UCSD-AML1 (cell line): ENCODE results near the gene RABGAP1L.
"Not testable (repeated sequence)": the region's sequence is repeated elsewhere in the genome, so short reads cannot be mapped to it uniquely, and the experiment has no call there.

Experiments
- DNase-seq: peaks from one replicate; lab custom pipeline; 2025; ENCODE audit not compliant: unreplicated experiment; lab: John Stamatoyannopoulos, UW

The RABGAP1L gene

DNA sequence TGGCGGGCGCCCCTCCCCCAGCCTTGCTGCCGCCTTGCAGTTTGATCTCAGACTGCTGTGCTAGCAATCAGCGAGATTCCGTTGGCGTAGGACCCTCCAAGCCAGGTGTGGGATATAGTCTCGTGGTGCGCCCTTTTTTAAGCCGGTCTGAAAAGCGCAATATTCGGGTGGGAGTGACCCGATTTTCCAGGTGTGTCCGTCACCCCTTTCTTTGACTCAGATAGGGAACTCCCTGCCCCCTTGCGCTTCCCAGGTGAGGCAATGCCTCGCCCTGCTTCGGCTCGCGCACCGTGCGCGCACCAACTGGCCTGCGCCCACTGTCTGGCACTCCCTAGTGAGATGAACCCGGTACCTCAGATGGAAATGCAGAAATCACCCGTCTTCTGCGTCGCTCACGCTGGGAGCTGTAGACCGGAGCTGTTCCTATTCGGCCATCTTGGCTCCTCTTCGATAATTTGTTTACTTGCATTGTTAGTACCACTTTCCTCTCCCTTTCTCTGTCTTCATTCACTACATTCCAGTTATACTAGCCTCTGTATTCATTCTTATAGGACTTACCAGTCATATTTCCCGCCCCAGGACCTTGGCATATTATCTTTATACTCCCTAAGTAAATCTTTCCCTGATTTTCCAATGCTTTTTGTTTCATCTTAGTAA, 79.7 kb downstream of the RABGAP1L start:
- DNase-seq = not testable (repeated sequence)

GRCh38 chr1:174239541-174239940, 80.2 kb downstream of the RABGAP1L start:
- DNase-seq = no peak

DNA sequence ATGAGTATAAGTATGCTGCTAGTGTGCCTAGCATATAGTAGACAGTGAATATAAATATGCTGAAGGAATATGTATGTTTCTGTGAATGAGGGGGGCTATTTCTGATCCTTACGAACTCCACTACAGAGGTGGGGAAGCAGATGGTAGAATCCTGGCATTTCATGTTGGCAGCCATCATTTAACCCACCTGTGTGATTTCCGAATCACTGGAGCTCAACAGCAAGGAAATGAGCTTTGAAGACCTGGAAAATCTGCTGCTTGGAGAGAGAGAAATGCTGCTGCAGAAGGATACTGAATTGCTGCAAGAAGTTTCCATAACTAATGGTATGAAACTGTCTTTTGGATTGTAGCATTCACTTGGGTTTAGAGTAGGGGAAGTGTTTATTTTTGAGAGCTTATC, 83.5 kb downstream of the RABGAP1L start:
- DNase-seq = no peak

DNA sequence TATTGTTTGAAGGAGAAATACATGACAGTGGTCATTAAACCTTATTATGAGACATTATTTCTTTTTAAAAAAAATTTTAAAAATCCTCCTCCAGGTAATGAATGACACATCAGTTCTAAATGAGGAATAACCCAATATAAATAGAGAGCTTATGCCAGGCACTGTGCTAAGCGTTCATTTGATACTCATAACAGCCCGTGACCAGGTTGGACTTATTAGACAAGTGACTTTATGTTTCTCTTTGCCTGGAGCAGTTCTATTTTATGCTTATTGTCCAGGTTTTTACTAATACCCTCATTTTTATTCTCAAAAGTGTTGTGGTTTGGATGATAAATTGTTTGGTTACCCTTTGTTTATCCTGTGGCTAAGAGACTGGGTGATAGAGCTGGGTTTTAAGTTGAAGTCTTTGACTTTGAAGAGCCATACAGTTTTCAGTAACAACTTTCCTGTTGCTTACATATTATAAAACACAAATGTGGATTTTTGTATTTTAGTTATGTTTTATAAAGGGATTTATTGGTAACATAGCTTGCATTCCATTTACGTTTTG, 84.2 kb downstream of the RABGAP1L start:
- DNase-seq = no peak

- DNase-seq = no peak
Observed at GRCh38 chr1:174244017-174244416, 84.7 kb downstream of the RABGAP1L start.

GRCh38 chr1:174247472-174247871, 88.2 kb downstream of the RABGAP1L start:
- no peak for DNase-seq

DNA sequence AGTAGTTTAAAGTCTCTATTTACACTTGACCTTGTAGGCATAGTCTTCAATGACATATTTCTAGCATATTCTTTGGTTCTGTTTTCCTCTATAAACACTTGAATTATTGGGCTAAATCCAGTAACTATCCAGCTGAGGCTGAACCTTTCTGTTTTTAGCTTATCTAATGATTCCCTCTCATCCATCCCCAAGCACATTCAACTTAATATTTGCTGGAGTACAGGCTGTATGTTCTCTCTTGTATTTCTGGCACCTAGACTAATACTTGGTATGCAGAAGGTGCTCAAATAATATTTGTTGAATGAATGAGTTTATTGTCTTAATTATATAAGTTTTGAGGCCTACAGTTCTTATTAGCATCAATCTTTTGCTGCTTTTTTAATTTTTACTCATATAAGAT, 88.7 kb downstream of the RABGAP1L start:
- no peak for DNase-seq

DNA sequence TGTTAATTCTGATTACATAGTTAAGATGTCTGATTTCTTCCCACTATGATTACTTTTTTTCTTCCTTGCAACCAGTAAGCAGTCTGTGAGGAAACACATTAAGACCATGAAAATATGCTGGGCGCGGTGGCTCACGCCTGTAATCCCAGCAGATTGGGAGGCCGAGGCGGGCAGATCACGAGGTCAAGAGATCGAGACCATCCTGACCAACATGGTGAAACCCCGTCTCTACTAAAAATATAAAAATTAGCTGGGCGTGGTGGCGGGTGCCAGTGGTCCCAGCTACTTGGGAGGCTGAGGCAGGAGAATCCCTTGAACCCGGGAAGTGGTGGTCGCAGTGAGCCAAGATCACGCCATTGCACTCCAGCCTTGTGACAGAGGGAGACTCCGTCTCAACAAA, 97.1 kb downstream of the RABGAP1L start:
- not testable (repeated sequence) for DNase-seq

DNA sequence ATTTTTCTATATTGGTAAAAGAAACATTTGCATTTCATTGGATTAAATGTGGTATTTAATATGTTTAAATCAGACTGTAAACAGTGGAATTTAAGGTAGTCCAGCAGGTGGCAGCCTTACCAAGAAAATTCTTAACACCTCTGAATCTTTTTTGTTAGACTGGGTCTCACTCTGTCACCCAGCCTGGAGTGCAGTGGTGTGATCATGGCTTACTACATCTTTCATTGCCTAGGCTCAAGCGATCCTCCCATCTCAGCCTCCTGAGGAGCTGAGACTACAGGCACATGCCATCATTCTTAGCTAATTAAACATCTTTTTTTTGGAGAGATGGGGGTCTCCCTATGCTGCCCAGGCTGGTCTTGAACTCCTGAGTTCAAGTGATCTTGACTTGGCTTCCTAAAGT, 98.8 kb downstream of the RABGAP1L start:
- DNase-seq = no peak

DNA sequence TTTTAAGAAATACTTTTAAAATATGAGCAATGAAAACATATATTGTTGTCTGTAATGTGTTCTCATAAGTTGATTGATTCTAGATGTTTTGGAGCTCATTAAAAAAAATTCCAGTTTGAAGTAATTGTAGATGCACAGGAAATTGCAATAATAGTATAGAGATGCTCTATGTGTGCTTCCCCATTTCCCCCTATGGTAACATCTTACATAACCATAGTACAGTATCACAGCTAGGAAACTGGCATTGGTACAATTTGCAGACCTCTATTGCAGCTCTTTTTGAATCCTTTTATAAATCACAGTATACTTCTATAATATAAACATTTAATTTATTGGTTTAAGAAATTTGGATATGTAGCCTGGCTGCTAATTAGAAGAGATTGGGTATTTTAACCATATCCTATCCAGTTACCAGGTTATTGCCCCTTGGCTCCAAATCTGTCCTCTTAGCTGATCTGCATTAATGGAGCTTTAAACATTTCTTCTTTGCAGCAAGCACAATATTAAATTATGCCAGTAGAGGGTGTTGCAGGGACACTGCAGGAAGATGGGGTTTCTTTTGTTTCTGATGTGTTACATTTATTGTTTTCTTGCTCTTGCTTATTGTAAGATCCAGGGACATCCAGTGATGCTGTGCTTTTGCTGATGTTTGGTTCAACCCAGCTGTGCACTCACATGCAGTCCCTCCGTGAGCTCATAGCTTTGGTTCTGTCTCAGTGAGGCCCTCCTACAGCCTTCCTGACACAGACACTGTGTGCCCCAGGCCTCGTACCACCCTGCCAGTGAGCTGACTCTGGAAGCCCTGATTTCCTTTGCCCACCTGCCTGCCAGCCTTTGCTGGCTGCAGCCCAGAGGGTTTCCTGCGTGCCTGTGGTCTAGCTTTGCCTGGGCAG, 103.3 kb downstream of the RABGAP1L start:
- peak; percentile 29 for DNase-seq

DNA sequence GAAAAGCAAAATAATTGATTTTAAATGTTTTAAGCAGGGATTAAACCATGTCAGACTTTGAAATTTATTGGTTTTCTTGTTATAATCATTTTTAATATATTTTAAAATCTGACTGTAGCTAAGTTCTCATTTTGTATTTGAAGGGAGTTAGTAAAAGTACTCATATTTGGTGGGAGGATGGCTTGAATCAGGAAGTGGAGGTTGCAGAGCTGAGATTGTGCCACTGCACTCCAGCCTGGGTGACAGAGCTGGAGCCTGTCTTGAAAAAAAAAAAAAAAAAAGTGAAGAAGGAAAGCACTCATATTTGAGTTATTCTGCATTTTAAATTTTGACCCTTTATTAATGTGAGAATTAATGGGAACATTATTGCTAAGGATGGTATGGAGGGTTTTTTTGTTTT, 106.0 kb downstream of the RABGAP1L start:
- DNase-seq = no peak

- DNase-seq = no peak
Observed at GRCh38 chr1:174266476-174266875, 107.2 kb downstream of the RABGAP1L start.

DNA sequence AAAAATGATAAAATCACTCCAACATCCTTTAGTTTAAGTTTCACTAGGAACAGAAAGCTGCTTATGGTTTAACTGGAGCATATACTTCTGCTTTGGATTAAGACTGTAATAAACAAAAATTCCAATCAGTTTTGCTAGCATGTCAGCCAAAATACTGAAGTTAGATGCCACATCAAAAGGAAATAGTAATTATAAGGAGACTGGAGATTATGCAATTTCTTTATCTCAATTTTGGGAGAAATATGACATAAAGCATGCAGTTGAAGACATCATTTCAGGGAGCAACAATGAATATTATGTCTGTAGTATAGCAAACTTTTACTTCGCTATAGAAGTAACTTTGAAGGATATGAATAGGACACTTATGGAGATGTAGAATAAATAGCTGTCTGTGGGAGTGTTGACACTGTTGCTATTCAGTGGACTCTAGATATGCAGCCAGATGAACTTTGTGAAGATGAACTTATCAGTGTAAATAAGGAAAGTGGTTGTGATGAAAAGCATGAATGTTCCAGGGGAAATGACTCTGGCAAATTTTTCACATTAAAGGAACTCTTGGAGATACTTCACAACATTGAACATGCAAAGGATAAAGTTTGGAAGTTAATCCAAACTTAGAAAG, 107.8 kb downstream of the RABGAP1L start:
- DNase-seq = no peak

DNA sequence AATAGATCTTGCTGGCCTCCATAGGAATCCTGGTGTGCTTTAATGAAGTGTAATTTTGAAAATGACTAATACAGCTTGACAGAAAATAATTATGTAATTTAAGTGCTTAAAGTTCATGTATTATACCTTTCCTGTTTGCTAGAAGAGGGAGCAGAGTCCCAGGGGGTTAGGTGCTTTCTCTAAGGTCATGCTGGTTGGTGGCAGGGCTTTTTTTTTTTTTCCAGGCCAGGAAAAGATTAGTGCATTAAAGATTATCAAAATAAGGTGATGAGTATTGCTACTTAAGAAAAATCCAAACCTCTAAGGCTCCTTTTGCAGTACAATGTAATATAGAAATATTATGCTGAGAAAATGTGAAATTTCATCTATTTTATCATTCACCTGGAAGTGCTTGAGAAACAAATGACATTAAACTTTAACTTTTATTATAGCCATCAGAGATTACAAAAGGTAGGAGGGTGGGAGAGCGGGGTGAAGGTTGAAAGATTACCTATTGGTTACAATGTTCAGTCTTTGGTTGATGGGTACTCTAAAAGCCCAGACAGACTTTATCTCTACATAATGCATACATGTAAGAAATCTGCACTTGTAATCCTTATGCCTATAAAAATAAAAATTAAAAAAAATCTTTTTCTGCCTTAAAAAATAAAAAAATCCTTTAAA, 110.8 kb downstream of the RABGAP1L start:
- DNase-seq = no peak

DNA sequence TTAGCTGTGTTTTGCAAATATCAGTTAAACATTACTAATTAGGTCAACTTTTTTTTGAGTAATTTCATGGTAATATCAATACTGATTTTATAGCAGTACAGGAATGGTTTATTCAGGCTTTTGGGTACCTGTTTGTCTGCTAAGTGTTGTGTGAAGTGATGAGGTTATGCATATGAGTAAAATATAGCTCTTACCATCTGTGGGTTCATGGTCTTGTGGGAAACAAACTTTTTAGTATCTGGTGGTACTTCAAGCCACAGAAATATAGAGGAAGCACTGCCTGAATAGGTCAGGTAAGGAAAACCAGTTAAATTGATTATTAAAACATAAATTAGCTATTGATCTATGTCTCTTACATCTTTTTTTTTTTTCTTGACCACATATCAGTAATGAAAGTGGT, 113.9 kb downstream of the RABGAP1L start:
- no peak for DNase-seq

DNA sequence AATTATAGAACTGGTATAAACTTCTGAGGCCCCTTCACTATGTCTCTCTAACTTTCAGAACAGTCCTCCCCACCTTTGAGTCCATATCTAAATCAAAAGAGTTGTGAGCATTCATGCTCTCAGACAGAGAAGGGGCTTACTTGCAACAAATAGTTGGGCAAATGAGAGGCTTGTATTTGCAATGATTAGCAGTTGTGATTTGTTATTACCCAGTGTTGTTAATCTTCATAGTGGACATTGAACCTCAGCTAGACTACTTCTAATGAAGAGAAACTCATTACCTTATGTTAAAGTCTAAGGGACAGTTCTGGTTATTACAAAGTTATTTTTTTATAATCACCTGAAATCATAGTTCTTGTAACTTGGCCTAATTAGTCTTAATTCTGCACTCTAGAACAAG, 114.5 kb downstream of the RABGAP1L start:
- no peak for DNase-seq

DNA sequence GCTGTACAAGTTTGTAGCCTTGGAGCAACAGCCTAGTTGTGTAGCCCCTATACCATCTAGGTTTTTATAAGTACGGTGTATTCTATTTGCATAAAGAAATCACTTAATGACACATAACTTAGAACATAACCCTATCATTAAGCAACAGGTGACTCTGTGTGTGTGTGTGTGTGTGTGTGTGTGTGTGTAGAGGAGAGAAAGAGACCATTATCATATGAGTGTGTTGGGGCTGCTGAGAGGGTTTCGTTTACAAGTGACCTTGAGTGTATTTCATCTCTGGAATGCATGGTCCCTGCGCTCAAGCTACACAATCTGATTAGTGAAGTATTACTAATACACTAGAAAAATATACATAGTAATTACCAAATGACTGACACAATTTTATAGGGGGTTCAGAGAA, 115.1 kb downstream of the RABGAP1L start:
- no peak for DNase-seq

GRCh38 chr1:174274884-174275283, 115.6 kb downstream of the RABGAP1L start:
- no peak for DNase-seq

DNA sequence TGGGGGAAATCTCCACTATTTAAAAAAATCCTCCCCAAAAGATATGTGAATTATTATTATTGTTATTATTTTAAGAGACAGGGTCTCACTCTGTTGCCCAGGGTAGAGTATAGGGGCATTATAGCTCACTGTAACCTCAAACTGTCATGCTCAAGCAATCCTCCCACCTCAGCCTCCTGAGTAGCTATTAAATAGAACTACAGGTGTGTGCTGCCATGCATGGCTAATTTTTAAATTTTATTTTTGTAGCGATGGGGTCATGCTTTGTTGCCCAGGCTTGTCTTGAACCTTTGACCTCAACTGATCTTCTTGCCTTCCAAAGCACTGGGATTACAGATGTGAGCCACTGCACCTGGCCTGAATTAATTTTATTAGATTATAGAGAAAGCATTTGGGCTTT, 116.8 kb downstream of the RABGAP1L start:
- DNase-seq = no peak

GRCh38 chr1:174284052-174284451, 124.7 kb downstream of the RABGAP1L start:
- no peak for DNase-seq

DNA sequence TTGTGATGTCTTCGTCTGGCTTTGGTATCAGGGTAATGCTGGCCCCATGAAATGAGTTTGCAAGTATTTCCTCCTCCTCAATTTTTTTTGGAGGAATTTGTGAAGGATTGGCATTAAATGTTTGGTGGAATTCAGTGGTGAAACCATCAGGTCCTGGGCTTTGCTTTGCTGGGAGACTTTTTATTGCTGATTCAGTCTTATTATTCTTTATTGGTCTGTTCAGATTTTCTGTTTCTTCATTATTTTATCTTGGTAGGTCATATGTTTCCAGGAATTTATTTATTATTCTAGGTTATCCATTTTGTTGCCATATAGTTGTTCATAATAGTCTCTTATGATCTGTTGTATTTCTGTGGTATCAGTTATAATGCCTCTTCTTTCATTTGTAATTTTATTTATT, 126.7 kb downstream of the RABGAP1L start:
- DNase-seq = no peak
